GM12801 (cell line): Measurements from ENCODE around the gene GPC6.

Experiments
- TF ChIP-seq, protein P1 (sequence below): IDR thresholded peaks from one replicate; pipeline ENCODE4 v1.5.1; 2011; ENCODE audit warnings: control low read depth; ENCODE audit not compliant: insufficient read length; ENCODE audit errors: extremely low read depth

Gene GPC6

DNA sequence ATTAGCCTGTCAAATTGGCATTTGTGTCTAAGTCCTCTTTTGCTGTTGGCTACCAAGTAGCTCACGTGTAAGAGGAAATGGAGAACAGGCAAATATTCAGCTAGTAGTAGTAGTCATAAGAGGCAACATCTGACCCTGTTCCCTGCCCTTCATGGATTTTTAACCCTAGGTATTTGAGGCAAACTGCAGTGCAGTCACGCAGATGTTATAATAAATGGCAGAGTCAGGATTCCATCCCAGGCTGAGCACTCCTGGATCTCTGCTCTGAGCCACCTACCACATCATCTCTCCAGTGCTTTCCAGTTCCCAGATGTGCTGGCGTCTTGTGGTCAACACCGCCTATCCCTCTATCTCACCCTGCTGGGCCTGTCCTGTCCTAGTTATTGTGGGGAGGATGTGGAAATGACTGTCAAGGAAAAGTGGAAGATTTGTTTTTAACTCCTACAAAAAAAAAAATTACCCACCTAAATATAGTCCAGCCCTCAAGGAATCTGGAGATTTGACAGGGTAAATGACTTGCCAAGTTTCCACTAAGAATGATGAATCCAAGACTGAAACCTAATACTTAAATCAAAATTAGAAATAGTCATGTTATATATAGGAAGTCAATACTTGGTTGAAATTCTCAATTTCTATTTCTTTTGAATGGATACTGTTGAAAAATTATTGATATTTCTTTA is 322.9 kb downstream of the GPC6 start:
- TF ChIP-seq, protein P1, sequence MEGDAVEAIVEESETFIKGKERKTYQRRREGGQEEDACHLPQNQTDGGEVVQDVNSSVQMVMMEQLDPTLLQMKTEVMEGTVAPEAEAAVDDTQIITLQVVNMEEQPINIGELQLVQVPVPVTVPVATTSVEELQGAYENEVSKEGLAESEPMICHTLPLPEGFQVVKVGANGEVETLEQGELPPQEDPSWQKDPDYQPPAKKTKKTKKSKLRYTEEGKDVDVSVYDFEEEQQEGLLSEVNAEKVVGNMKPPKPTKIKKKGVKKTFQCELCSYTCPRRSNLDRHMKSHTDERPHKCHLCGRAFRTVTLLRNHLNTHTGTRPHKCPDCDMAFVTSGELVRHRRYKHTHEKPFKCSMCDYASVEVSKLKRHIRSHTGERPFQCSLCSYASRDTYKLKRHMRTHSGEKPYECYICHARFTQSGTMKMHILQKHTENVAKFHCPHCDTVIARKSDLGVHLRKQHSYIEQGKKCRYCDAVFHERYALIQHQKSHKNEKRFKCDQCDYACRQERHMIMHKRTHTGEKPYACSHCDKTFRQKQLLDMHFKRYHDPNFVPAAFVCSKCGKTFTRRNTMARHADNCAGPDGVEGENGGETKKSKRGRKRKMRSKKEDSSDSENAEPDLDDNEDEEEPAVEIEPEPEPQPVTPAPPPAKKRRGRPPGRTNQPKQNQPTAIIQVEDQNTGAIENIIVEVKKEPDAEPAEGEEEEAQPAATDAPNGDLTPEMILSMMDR = no peak

GRCh38 chr13:93550236-93550635 is 323.6 kb downstream of the GPC6 start:
- TF ChIP-seq, protein P1 = no peak

GRCh38 chr13:93552596-93552995 is 326.0 kb downstream of the GPC6 start:
- TF ChIP-seq, protein P1 = no peak

- TF ChIP-seq, protein P1 = no peak
Measured at GRCh38 chr13:93554514-93554913, 327.9 kb downstream of the GPC6 start.

DNA sequence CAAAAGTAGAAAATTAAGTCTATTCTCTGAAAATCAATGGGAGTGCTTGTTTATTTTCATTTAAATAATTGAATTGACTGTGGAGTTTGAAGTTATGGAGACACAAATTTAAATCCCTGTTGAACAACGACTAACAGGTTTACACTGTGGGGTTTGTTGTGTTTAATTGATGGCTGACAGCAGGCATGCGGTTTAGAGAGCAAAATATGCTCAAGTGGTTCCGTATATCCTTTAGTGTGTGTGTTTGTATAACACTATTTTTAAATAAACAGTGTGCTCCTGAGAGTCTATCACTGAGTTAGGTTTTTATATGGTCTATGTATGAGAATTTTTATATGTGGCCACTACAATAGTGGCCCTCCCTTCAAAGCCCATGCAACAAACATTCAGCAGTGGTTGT is 332.0 kb downstream of the GPC6 start:
- TF ChIP-seq, protein P1 = no peak

DNA sequence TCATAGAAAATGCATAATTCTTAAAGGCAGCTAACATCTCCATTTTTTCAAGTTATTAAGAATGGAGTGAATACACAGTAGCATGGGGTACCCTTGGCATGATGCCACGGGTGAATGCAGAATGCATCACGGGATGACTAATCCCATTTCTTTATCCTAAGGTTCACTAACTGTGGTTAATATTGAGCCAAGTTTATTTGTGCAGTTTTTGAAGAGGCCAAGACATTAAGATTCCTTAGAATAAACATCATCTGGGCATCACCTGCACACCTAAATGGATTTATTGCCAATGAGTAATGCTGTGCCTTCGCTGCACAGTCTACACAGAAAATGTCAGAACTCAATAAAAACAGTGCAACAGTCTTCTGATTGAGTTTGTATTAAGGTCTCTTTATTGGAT is 333.1 kb downstream of the GPC6 start:
- TF ChIP-seq, protein P1 = no peak

DNA sequence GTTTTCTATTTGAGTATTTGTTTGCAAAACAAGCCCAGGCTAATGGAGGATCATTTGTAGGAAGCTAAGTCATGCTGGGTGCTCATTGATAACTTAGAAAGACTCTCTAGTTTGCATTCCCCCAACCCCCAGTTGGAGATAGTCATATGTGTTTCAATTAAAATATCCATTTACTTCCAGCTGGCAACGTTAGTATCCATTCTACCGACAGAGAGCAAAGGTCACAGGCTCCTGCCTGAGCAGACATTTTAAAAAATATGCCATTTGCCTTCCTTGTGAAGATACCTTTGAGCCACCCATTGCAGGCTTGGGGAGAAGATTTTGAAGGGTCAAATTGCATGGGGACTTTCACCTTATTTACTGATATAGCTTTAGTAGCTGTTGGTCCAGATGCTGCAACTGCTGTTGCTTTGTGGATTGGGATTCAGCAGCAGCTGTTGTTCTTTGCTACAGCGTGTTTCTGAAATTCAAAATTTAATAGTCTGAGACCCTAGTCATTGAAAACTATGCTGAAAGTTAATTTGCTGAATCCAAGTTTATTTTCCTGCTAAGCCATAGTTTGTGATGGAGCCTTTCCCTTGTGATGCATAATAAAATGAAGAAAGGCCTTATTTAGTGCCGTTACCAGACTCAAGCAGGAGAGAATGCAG is 335.1 kb downstream of the GPC6 start:
- TF ChIP-seq, protein P1 = no peak
